NCI-H2081 (cell line): ENCODE measurements around the gene WWOX.

Source experiments
- DNase-seq, 2 experiments: peaks; one replicate each; lab custom pipeline; 2025; lab: John Stamatoyannopoulos, UW

Gene WWOX

DNA sequence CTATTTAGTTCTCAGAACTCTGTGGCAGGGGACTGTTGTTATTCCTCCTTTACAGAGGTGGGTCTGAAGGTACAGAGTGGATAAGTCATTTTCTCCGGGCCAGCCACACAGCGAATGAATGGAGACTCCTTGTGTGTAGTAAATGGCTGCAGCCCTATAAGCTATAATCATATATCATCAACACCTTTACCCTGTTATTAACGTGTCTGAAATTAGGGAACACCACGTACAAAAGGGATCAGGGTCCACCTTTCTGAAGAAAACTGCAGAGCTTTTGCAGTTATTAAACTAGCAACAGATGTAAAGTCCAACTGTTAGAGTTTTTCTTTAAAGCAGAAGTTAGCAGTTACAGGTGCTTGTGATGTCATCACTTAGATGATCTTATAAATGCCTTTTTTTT lies 804.4 kb downstream of the WWOX start:
- DNase-seq = peak in 1 of 2 experiments; percentile 4

DNA sequence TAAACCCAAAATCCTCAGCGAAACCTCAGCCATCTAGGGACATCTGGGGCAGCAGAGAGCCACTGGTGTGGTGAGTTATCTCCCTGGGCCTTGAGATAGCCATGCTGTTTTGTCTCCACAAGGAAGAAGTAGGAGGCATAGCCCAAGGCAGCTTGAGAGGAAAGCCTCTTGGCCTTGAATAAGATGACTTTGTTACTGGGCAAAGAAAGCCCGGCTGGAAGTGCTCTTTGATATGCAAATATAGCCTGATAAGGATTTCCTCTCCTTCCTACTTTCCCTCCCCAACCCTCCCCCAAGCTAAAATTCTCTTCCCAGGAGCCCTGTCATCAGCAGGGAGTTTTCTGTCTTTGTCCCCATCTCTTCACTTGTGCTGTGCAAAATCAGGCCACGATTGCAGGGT lies 806.7 kb downstream of the WWOX start:
- DNase-seq = no peak

DNA sequence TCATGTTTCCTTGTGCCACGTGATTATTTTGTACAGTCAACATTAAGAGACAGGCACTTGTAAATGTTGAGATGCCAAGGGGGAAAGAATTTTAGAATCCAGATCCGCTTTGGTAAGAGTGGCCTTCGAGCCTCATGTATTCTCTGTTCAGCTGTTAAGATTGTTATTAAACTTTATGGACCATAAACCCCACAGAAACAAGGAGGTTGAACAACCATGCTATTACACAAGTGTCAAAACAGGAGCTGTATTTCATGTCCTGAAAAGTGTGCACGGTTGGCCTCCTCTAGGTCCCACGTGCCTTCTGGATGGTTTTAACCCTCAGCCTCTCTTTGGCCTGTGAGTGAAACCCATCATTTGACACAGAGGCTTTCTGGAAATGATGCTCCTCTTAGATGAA lies 809.8 kb downstream of the WWOX start:
- DNase-seq = no peak

DNA sequence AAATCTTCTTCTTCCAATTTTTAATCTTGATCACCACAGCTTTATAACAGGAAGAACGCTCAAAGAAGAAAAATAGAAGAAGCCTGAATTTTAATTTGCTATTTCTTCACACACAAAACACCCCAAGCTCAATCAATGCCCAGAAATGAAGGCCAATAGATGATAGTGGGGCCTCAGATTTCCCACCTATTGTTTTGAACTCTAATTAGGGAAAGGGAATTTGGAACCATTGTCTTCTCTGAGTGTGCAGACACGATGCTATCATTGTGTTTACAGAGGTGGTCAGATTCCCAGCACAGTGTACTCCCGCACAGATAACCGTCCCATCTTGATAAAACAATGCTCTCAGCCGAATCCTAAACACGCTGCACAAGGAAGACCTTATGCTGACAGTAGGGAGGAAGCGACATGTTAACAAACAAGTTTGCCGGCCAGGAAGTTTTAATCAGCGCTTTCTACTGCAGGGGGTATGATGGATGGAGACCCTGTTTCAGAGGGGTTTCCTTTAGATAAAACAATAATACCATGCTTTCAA lies 816.4 kb downstream of the WWOX start:
- no peak for DNase-seq

DNA sequence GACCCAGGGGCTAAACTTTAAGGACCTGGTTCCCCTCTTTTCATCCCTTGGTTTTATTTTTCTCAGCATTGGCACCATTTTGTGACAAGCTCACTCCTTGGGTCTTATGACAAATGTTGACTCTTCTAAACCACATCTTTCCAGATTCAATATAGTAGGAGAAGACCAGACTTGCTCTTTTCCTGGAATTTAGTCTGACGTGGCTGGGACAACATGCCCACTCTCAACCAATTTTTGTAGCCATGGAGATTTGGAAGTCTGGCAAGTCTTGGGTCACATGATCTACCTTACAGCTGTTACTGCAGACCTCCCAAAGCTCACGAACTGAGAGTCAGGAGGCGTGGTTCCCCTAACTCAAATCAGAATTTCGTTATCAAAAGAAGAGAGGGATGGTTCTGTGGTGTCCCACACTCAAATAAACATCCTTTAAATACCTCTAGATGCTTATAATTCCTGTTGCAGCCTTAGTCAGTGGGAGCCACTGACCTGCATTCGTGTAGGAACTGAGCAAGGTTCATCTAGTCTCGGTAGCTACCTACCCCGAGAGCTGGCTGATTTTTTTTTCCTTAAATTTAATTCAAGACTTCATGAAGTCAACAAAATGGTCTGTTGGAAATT lies 817.6 kb downstream of the WWOX start:
- DNase-seq = no peak

DNA sequence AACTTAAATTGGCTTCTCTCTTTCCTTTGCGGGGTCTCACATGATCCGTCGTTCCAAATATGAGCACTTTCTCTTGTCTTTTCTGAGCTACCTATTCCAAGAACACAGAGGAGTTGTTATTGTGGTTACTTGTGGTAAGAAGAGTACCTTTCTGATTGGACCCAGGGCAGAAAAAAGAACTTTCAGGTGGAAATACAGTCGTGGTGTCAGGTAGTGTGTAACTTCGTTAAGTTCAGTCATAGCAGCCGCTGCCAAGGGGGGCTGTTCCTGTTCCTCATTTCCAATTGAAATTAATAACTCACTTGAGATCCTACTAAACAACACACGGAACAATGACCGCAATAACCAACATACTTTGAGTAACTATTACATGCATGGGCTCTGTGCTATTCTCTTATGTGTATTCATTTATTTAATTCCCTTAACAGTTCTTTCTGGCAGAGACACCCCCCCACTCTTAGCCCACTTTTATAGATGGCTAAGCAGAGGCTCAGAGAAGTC lies 819.4 kb downstream of the WWOX start:
- no peak for DNase-seq

DNA sequence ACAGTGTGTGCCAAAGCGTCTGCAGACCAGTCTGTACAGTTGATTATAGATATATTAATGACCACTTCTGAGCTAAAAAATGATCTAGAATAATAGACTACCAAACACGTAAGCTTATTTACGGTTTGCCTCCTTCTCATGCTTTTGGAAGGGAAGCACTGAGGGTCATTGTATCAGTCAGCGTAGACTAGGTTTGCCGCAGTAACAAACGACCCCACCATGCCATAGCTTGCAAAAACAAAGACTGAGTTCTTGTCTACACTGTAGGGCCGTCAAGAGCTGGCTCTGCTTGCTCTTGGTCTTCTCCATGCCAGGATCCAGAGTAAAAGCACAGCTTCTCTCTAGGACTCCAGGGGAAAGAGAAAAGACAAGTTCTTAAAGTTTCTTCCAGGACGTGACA lies 820.4 kb downstream of the WWOX start:
- no peak for DNase-seq

DNA sequence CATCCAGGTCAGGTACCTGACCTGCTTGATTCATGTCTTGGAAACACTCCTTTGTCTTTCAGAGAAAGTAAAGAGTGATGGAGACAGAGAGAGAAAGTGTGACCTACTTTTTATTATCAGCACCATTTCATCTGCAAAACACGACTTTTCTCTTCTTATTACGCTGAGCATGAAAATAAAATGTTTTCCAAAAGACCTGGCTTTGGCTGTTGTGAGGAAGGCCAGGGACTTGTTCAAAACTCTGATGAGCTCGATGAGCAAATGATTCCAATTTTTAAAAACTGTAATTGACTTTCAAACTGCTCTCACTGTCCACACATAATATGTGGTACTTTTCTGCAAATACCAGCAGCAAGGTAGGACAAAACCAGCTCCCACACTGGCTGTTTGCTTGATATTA lies 821.2 kb downstream of the WWOX start:
- no peak for DNase-seq

DNA sequence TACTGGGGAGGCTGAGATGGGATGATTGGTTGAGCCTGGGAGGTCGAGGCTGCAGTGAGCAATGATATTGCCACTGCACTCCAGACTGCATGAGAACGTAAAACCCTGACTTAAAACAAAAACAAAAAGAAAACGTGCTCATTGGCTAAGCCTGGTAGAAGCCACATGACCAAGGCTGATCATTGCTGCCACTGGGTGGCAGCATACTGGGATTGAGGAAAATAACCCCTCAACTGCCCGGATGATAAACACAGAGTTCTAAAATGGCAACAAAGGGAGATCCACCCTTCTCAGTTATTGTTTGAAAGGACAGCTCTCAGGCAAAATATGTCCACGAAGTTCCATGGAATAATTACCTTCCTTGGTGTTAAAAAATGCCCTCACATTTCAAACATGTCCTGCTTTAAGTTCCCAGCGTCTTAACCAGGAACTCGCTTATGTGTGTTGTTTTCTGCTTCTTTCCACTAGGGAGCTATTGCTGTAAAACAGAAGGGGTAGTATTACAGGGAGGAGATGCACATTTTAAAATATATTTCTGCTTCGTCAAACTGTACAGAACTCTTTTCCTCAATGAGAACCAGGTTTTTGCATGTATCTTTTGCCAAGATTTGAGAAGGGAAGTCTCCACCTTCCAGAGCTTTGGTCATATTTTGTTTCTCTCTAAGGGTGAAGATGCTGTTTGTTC lies 825.8 kb downstream of the WWOX start:
- DNase-seq = no peak

DNA sequence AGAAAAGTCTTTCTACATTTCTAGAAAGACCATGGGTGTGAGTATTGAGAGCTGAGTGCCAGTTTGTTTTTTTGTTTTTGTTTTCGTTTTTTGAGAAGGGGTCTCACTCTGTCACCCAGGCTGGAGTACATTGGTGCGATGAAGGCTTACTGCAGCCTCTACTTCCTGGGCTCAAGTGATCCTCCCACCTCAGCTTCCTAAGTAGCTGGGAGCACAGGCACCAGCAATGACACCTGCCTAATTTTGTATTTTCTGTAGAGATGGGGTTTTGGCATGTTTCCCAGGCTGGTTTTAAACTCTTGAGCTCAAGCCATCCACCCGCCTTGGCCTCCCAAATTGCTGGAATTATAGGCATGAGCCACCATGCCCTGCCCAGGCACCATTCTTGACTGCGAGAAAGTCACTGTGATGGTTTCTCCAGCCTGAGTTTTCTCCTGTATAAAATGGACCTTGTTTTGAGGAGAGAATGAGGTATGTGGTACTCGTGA lies 827.3 kb downstream of the WWOX start:
- DNase-seq = peak in 1 of 2 experiments; percentile 46

DNA sequence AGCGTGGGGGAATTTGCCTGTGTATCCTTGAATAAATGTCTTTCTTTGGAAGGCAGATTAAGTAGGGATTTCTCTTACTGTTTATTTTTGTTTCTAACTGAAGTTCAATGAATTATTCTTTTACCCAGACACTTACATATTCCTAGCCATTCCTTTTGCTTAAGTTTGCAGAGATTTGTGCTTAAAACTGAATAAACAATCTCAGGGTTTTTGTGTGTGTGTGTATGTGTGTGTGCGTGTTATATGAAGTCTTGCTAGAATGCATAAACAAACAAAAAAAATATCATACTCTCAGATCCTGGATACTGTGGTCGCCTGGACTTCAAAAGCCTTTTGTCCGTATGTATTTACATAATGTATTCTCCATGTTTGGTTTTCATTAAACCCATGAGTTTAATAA lies 828.3 kb downstream of the WWOX start:
- DNase-seq = no peak

DNA sequence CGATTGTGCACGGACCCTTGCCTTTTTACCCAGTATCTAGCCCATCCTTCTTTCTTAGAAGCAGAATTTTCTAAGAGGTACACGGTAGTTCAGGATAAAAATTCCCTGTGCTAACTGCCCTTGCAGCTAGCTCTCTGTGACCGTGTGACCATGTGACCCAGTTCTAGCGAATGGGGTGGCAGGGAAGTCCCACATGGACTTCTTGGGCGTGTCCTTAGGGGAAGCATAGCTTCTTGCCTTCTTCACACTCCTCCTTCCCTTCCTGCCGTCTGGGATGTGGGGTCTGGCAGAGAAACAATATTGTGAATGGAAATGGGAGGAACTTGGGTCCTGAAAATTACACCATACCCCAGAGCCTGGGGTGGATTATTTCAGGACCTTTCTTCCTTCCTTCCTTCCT lies 830.4 kb downstream of the WWOX start:
- no peak for DNase-seq

DNA sequence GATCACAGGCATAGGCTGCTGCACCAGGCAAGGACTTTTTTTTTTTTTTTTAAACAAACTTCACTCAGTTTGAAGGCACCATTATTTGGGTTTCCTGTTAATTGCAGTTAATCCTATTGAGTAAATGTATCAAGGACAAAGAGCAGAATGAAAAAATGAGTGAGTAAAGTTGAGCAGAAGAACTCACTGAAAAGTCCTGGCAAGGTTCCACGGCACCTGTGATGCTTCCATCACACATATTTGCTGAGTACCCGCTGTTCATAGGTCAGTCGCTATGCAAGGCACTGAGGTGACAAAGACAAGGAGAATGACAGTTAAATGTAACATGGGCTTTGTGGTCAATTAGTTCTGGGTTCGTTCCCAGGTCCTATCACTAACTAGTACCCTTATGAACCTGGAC lies 831.1 kb downstream of the WWOX start:
- no peak for DNase-seq

DNA sequence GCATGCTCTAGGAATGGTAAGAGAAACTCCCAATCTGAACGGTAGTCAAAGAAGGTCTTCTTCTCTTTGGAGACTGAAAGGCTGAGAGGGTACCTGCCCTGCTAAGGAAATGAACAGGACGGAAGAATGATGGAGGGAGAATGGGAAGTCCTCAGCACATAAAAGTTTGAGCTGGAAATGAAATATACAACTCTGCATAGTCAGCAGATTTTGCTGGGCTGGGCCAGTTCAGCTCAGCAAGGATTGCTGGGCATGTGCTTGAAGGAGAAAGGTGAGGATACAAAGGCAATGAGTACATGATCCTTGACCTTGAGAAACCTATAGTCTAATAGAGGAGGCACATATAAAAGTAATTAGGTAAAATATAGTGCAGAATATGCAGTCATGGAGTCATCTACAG lies 831.8 kb downstream of the WWOX start:
- no peak for DNase-seq

DNA sequence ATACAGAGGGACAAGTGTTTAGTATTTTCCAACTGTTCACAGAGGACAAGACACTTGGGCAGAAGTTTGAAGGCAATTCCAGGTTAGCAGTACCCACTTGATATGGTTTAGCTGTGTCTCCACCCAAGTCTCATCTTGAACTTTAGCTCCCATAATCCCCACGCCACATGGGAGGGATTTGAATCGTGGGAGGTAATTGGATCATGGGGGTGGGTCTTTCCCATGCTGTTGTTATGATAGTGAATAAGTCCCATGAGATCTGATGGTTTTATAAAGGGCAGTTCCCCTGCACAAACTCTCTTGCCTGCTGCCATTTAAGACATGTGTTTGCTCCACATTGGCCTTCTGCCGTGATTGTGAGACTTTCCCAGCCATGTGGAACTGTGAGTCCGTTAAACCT lies 832.2 kb downstream of the WWOX start:
- no peak for DNase-seq

DNA sequence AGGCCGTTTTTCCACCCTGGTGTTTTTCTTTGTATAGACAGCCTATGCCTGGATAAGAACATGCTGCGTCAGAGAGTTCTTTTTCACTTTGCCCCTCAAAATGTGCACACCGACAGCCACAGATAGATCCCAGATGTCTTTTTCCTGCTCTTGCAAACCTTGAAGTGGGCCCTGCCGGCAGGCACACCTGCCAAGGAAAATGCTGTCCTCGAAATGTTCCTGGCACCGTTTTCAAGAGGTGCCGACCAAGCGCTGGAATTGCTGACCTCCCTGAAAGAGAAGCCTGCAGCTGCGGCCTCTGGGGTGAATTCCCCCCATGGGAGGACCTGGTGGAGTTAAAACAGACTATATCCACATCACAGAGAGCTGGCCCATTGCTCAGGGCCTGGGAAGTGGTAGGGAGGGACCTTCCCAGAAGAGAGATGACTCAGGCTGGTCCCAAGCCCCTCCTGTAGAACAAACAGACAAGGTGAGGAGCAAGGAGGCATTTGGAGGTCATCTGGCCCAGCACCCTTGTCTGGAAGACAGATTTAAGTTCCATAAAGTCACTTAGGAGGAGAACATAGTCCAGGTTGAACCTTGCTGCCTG lies 833.0 kb downstream of the WWOX start:
- no peak for DNase-seq

DNA sequence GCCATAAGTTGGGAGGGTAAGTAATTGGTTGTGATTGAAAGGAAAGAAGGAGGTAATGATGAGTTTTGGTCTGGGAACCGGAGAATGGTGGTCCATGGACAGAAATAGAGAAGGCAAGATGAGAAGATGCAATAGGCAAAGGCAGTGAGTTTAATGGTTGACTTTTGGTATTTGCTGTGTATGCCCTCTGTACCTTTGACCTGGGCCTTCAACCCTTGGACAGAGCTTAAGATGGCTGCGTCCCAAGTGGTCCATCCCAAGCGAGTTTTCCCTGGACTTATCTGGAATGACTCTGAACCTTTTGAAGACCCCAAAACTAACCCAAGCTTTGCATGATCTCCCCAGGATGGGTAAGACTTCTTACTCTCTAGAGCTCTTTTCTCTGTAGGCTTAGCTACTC lies 836.6 kb downstream of the WWOX start:
- DNase-seq = no peak

DNA sequence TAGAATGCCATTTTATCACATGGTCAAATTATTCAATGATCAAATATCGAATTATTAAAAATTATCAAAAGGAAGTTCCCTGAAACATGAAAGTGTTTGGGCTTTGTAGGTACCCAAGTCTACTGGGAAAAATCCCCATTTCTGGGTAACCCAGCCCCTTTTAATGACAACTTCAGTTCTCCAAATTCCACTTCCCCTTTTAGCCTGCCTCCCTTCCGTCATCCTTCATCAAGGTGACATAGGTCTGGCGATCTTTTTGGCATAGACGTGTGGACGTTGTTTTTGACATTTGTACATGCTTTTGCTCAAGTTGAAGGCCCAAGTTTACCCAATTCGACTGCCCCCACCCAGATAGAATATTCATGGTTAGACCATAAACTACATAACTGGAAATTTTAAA lies 840.1 kb downstream of the WWOX start:
- no peak for DNase-seq

DNA sequence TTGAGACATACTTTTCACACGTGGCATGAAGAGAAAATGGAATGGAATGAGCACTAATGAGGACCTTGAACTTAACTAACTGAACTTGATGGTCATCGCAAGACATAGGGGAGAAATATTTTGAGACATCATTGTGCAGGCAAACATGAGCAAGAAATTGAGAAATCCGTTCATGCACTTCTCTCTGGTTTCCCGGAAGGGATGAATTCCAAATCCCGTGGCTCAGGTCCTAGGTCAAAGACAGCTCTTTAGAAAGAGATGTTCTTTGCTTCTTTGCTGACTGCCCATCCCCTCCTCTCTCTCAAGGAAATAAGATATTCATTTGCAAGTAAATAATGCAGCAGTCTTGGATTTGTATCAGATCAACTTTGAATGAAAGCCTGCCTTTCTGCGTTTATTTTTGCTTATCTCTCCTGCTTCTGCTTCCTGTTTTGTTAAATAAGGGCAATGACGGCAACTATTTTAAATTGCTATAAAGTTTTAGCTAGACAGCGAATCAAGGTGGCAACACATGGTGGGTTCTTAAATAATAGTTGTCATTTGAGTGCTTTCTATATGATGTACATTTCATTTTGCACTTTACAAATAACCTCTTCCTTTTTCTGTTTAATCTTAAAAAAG lies 843.3 kb downstream of the WWOX start:
- no peak for DNase-seq

DNA sequence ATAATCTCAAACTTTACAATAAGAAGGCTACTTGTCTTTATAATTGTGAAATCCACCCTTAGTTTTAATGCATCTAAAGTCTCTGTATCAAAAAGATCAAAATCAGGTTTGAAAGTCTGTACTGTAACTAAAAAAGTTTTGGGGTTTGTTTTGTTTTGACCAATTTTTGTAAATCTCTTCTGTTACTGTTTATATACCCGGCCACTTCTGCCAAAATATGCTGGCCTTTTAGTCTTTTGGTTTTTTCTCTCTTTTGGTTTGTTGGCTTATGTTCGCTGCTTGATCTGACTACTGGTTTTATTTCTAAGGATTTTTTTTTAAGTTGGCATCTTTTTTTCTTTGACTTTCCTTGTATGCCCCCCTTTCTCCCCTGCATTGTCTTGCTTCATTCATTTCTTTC lies 845.9 kb downstream of the WWOX start:
- DNase-seq = no peak

DNA sequence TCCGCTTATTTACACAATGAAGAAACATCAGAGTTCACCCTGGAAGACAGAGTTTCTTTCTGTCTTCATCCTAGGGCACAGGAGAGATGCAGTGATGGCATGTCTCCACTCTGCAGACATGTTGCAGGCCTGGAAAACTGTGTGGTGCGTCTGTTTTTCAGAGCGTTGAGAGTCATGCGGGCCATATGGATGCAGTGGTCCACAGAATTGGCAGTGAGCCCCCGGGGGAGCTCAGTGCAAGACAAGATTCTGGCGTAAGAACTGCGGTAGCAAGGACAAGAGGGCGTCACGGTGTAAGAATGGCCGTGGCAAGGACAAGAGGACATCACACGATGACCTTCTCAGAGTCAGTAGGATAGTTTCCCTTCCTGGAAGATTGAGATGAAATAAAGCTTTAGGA lies 847.1 kb downstream of the WWOX start:
- no peak for DNase-seq

DNA sequence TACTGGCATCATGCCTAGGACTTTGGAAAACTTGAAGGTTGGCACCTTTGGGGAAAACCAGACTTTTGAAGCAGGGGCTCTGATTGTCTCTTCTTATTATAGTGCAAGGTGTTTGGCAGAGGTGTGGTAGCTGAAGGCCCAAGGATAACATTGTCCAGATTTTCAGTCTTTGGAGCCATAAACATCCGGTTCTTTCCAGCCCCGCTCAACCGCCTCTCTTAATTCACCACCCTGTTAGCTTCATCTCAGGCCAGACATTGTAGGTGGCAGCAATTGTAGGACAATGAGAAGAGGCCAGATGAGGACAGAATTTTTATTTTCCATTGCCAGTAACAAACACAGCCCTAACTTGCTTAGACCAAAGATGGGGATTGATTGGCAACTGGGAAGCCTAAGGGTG lies 851.3 kb downstream of the WWOX start:
- no peak for DNase-seq

DNA sequence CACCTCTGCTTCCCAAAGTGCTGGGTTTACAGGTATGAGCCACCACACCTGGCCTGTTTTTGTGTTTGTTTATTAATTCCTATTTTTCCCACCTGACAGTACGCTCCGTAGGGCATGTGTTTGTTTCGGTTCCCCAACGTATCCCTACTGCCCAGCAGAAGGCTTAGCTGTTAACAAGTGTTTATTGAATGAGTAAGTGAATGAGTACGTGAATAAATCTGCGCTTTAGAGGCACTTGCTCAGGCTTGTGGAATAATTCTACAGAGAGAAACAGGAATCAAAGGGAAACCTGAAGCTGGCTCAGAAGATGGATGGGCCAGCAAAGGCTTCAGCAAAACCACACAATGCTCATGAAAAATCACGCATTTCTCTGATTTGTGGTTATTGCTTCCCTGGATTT lies 853.2 kb downstream of the WWOX start:
- no peak for DNase-seq
